Stimulated activated memory B cell treated with anti-CD40 and anti-IgM and Interleukin-4, amounts not matched to agents 10 μg/mL and 1 μg/mL and 100 μg/mL, for 72 hours (primary cell): Measurements from ENCODE around the gene ZFYVE19.
"Not testable (repeated sequence)": the region's sequence is repeated elsewhere in the genome, so short reads cannot be mapped to it uniquely, and the experiment has no call there.

Experiments used
- ATAC-seq: fragments of 150-1000 bp; cut with Tn5 transposase; 2 replicates; pipeline ENCODE4 v1.10.0; 2021
- H3K27ac Mint-ChIP-seq: one replicate; pipeline ENCODE4 v1.8.0; 2022; ENCODE audit warnings: mild to moderate bottlenecking, mixed read lengths
- H3K27me3 Mint-ChIP-seq: one replicate; pipeline ENCODE4 v1.8.0; 2022; ENCODE audit warnings: mixed read lengths
- H3K36me3 Mint-ChIP-seq: one replicate; pipeline ENCODE4 v1.8.0; 2022; ENCODE audit warnings: mixed read lengths
- H3K4me1 Mint-ChIP-seq: one replicate; pipeline ENCODE4 v1.8.0; 2022; ENCODE audit warnings: mixed read lengths
- H3K4me3 Mint-ChIP-seq: one replicate; pipeline ENCODE4 v1.8.0; 2022; ENCODE audit warnings: mild to moderate bottlenecking, moderate library complexity, mixed read lengths
- H3K9me3 Mint-ChIP-seq: one replicate; pipeline ENCODE4 v1.8.0; 2022; ENCODE audit warnings: mixed read lengths

ZFYVE19 gene

DNA sequence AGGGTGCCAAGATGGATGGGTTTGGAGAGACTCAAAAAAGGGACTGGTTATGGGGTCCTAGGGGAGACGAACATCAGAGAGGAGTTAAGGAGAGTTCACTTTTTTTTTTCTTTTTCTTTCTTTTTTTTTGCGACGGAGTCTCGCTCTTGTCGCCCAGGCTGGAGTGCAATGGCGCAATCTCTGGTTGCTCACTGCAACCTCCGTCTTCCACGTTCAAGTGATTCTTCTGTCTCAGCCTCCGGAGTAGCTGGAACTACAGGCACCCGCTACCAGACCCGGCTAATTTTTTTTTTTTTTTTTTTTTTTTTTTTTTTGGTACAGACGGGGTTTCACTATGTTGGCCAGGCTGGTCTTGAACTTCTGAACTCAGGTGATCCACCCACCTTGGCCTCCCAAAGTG is 38.1 kb downstream of the ZFYVE19 start:
- Mint-ChIP-seq H3K4me1 (peaks cover 39% of the 10 kb centered on the region), H3K4me3 (peak overlapping the region; percentile 87), H3K27me3 (no peaks in the 10 kb centered on the region), H3K27ac (peak overlapping the region; percentile 81), H3K9me3 (no peaks in the 10 kb centered on the region), H3K36me3 (no peaks in the 10 kb centered on the region)
- no peak for ATAC-seq

GRCh38 chr15:40845511-40846284 is 38.8 kb downstream of the ZFYVE19 start:
- peaks cover 5% of the 10 kb centered on the region for H3K36me3 Mint-ChIP-seq
- H3K4me1 Mint-ChIP-seq = peaks cover 39% of the 10 kb centered on the region
- H3K27me3 Mint-ChIP-seq = no peaks in the 10 kb centered on the region
- H3K4me3 Mint-ChIP-seq = peak overlapping the region; percentile 87
- H3K27ac Mint-ChIP-seq = peak overlapping the region; percentile 59
- no peaks in the 10 kb centered on the region for H3K9me3 Mint-ChIP-seq
- ATAC-seq = no peak

DNA sequence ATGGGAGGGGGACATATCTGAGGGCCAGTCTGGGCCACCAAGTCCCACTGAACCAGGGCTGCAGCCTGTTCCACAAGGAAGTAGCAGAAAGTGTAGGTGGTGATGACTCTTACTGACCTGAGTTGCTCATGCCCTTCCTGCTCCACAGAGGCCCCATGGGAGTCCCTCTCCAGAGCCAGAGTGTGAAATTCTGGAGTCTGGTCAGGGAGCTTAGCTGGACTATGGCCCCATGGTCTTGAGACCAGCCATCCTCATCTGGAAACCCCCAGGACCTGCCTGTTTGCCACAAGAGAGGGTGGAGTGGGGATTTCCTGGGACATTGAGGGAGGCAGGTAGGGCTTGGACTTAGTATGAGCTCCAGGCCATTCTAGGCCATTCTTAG is 39.9 kb downstream of the ZFYVE19 start:
- H3K27ac Mint-ChIP-seq = peak overlapping the region; percentile 59
- H3K36me3 Mint-ChIP-seq = peaks cover 14% of the 10 kb centered on the region
- peaks cover 39% of the 10 kb centered on the region for H3K4me1 Mint-ChIP-seq
- no peaks in the 10 kb centered on the region for H3K9me3 Mint-ChIP-seq
- ATAC-seq = no peak
- H3K27me3 Mint-ChIP-seq = no peaks in the 10 kb centered on the region
- peak overlapping the region; percentile 46 for H3K4me3 Mint-ChIP-seq

- H3K36me3 Mint-ChIP-seq = peaks cover 14% of the 10 kb centered on the region
- H3K9me3 Mint-ChIP-seq = no peaks in the 10 kb centered on the region
- peaks cover 39% of the 10 kb centered on the region for H3K4me1 Mint-ChIP-seq
- peak; percentile 72 for ATAC-seq
- peak overlapping the region; percentile 46 for H3K4me3 Mint-ChIP-seq
- H3K27ac Mint-ChIP-seq = peak overlapping the region; percentile 59
- H3K27me3 Mint-ChIP-seq = no peaks in the 10 kb centered on the region
These were observed 40.5 kb downstream of the ZFYVE19 start for GRCh38 chr15:40847223-40847961.

DNA sequence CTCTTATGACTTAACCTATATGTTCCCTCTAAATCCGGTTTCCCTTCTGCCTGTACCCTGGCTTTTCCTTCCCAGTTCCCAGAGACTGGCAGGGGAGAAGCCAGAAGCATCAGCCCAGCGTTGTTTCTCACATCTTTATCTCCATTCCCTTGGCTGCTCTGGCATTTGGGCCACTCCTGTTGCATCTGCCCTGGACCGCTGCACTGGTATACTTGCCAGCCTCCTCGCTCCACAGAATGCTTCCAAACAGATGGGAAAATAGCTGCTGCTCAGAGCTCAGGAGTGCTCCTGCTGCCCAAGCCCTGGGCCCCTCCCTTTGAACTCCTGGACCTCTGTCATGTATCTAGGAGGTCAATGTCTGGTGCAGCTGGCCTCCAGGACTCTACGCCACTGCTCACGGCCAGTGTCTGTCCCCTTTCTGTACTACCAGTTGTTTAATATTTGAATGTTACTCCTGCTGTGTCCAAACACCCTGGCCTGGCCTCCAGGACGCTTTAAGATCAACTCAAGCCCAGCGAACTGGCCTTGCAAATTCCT is 43.8 kb downstream of the ZFYVE19 start:
- H3K4me1 Mint-ChIP-seq = peaks cover 27% of the 10 kb centered on the region
- no peaks in the 10 kb centered on the region for H3K9me3 Mint-ChIP-seq
- no peak for ATAC-seq
- no peak overlapping the region for H3K27ac Mint-ChIP-seq
- H3K4me3 Mint-ChIP-seq = no peak overlapping the region
- H3K36me3 Mint-ChIP-seq = peaks cover 28% of the 10 kb centered on the region
- H3K27me3 Mint-ChIP-seq = no peaks in the 10 kb centered on the region

GRCh38 chr15:40852529-40852928 is 45.6 kb downstream of the ZFYVE19 start:
- Mint-ChIP-seq H3K27me3 (no peaks in the 10 kb centered on the region), H3K9me3 (no peaks in the 10 kb centered on the region), H3K36me3 (peaks cover 35% of the 10 kb centered on the region), H3K4me1 (peaks cover 11% of the 10 kb centered on the region), H3K4me3 (no peak overlapping the region), H3K27ac (peak overlapping the region; percentile 6)
- ATAC-seq = no peak

- H3K36me3 Mint-ChIP-seq = peaks cover 35% of the 10 kb centered on the region
- no peaks in the 10 kb centered on the region for H3K27me3 Mint-ChIP-seq
- H3K9me3 Mint-ChIP-seq = no peaks in the 10 kb centered on the region
- no peak overlapping the region for H3K27ac Mint-ChIP-seq
- H3K4me3 Mint-ChIP-seq = no peak overlapping the region
- no peak for ATAC-seq
- H3K4me1 Mint-ChIP-seq = peaks cover 8% of the 10 kb centered on the region
These were observed 46.5 kb downstream of the ZFYVE19 start for GRCh38 chr15:40853241-40853890.

GRCh38 chr15:40854161-40854560 is 47.3 kb downstream of the ZFYVE19 start:
- H3K27me3 Mint-ChIP-seq = no peaks in the 10 kb centered on the region
- H3K4me1 Mint-ChIP-seq = peaks cover 13% of the 10 kb centered on the region
- H3K9me3 Mint-ChIP-seq = no peaks in the 10 kb centered on the region
- ATAC-seq = no peak
- H3K4me3 Mint-ChIP-seq = no peak overlapping the region
- no peak overlapping the region for H3K27ac Mint-ChIP-seq
- H3K36me3 Mint-ChIP-seq = peaks cover 35% of the 10 kb centered on the region

DNA sequence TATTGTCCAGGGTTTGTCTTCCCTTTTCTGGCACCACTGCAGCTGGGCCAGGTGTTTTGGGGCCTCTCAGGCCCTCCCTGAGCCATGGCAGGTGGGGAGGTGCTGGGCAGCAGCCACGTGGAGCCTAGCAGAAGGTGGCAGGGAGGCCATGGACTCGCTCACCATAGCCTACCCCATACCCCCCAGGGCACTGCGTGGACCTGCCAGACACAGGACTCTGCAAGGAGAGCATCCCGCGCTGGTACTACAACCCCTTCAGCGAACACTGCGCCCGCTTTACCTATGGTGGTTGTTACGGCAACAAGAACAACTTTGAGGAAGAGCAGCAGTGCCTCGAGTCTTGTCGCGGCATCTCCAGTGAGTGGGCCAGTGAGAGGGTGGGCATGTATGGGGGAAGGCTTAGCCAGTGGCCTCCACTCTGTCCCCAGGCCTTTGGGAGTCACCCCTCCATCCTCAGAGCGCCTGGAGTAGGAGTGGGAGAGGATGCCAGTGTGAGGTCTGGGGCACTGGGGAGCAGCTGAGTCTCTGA is 48.9 kb downstream of the ZFYVE19 start:
- H3K4me1 Mint-ChIP-seq = peaks cover 18% of the 10 kb centered on the region
- no peak overlapping the region for H3K4me3 Mint-ChIP-seq
- no peaks in the 10 kb centered on the region for H3K9me3 Mint-ChIP-seq
- no peaks in the 10 kb centered on the region for H3K27me3 Mint-ChIP-seq
- H3K36me3 Mint-ChIP-seq = peaks cover 29% of the 10 kb centered on the region
- no peak overlapping the region for H3K27ac Mint-ChIP-seq
- no peak for ATAC-seq

DNA sequence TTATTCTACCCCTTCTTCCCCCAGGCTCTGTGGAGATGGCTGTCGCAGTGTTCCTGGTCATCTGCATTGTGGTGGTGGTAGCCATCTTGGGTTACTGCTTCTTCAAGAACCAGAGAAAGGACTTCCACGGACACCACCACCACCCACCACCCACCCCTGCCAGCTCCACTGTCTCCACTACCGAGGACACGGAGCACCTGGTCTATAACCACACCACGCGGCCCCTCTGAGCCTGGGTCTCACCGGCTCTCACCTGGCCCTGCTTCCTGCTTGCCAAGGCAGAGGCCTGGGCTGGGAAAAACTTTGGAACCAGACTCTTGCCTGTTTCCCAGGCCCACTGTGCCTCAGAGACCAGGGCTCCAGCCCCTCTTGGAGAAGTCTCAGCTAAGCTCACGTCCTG is 49.9 kb downstream of the ZFYVE19 start:
- peaks cover 21% of the 10 kb centered on the region for H3K36me3 Mint-ChIP-seq
- ATAC-seq = no peak
- H3K27me3 Mint-ChIP-seq = no peaks in the 10 kb centered on the region
- no peaks in the 10 kb centered on the region for H3K9me3 Mint-ChIP-seq
- H3K27ac Mint-ChIP-seq = no peak overlapping the region
- H3K4me3 Mint-ChIP-seq = no peak overlapping the region
- peaks cover 18% of the 10 kb centered on the region for H3K4me1 Mint-ChIP-seq

GRCh38 chr15:40857601-40858341 is 50.9 kb downstream of the ZFYVE19 start:
- peak; percentile 78 for ATAC-seq
- H3K27ac Mint-ChIP-seq = peak overlapping the region; percentile 59
- H3K27me3 Mint-ChIP-seq = peaks cover 4% of the 10 kb centered on the region
- no peak overlapping the region for H3K4me3 Mint-ChIP-seq
- no peaks in the 10 kb centered on the region for H3K9me3 Mint-ChIP-seq
- peaks cover 21% of the 10 kb centered on the region for H3K36me3 Mint-ChIP-seq
- H3K4me1 Mint-ChIP-seq = peaks cover 18% of the 10 kb centered on the region

DNA sequence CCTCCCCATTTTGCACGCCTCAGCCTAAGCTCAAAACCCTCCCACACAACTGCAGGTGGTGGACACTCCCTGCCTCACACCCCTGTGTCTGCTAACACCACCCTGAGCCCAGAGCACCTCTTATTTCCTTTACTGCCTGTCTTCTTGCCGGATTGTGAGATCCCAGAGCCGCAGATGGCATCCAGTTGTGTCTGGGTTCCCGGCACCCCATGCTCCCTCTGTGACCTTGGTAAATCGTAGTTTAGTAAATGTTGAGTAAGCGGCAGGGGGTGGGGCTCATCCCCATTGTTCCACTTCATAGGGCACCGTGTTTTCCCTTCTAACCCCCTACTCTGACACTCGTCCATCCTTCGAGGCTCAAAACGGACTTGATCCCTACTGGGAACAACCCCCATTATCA is 51.8 kb downstream of the ZFYVE19 start:
- Mint-ChIP-seq H3K4me3 (no peak overlapping the region), H3K36me3 (peaks cover 19% of the 10 kb centered on the region), H3K4me1 (peaks cover 18% of the 10 kb centered on the region), H3K9me3 (no peaks in the 10 kb centered on the region), H3K27ac (no peak overlapping the region), H3K27me3 (peaks cover 9% of the 10 kb centered on the region)
- no peak for ATAC-seq

- peak; percentile 86 for ATAC-seq
- Mint-ChIP-seq H3K9me3 (no peaks in the 10 kb centered on the region), H3K4me3 (no peak overlapping the region), H3K27me3 (peaks cover 9% of the 10 kb centered on the region), H3K27ac (no peak overlapping the region), H3K4me1 (peaks cover 18% of the 10 kb centered on the region), H3K36me3 (peaks cover 12% of the 10 kb centered on the region)
These were observed 52.4 kb downstream of the ZFYVE19 start for GRCh38 chr15:40859206-40859851.

GRCh38 chr15:40861147-40861546 is 54.3 kb downstream of the ZFYVE19 start:
- not testable (repeated sequence) for H3K4me3 Mint-ChIP-seq, ATAC-seq, H3K9me3 Mint-ChIP-seq, H3K27ac Mint-ChIP-seq, H3K27me3 Mint-ChIP-seq, H3K36me3 Mint-ChIP-seq
- peaks cover 18% of the 10 kb centered on the region for H3K4me1 Mint-ChIP-seq
